NCI-H2196 (cell line): ENCODE results near the gene ZNF160.
"Not testable (repeated sequence)": the region's sequence is repeated elsewhere in the genome, so short reads cannot be mapped to it uniquely, and the experiment has no call there.

ENCODE experiments used
- DNase-seq: peaks from one replicate; lab custom pipeline; 2025; ENCODE audit not compliant: unreplicated experiment; lab: John Stamatoyannopoulos, UW

The ZNF160 gene

DNA sequence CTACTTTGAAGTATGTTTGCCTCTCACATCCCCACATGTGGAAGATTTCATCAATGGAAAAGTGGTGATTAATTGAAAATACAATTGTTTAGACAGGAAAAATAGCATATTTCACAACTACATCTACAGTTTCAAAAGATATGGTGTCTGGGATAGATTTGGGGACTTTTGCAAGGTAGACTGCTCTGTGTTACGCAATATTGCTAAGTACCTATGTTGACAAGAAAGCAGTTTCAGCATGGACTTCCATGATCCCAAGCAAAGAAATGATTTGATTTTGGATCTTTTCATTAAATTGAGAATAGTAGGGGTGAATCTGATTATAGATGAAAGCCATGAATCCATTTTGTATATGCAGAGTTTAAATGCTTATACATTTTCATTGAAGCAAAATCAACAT lies 10.5 kb downstream of the ZNF160 start:
- DNase-seq: no peak

DNA sequence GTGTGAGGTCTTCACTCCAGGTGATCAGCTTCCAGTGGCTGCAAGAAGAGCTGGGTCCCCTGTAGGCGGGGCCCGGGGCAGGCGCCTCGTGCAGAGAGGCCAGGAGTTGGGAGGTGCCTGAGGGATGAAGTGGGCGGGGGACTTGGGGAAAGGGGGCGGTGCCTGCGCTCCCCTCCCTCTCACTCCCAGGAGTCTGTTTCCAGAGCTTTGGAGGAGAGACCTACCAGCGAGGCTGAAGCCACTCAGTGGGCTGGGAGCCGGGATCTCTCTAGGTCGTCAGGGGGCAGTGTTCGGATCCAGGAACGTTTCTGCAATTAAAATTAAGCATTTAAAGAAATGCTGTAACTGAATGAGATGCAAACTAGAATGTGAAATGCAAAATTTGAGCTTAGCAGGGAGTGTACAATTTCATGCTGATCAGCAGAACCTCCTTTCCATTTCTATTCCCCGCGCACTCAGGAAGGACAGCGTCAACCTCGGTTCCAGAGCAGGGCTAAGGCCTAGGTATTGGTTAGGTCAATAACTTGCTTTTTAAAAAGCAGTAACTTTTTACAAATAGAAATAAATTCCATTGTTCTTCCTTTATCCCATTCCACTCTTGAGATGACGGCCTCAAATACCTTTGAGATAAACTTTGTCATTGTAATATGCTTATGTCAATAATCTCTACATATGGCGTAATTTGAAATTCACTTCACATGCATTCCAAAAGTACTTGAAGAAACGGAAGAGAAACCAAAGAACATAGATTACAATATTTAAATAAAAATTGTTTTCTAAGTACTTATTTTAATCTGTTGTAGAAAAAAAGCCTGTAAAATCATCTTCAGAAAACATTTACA lies 11.6 kb downstream of the ZNF160 start:
- DNase-seq: no peak

DNA sequence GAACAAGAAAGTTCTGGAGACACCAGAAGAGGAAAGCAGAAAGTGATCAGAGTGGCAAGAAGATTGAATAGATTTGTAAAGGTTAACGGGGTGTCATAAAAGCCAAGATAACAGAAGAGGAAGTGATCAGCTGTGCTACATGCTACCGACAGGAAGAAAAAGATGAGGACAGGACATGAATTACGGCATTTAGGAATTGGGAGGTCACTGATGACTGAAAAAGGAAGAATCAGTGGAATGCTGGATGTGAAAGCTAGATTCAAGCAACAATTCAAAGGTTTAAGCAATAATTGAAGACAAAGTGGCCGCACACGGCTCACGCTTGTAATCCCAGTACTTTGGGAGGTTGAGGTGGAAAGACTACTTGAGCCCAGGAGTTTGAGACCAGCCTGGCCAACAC lies 15.1 kb downstream of the ZNF160 start:
- no peak for DNase-seq

DNA sequence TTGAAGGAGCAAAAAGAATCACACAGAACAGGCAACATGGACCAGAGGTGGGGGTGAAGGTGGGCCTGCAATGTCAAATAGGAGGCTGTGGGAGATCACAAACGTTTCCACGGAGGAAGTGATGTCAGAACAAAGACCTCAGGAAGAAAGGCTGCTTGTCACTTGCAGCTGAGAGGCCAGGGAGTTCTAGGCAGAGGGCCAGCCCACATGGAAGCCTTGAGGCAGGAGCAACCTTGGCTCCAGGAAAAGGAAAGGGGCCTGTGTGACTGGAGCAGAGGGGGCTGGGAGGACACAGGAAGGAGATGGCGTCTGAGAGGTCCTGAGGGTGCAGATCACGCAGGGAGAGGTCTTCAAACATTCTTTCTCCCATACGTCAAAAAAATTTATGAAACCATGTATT lies 16.3 kb downstream of the ZNF160 start:
- no peak for DNase-seq

DNA sequence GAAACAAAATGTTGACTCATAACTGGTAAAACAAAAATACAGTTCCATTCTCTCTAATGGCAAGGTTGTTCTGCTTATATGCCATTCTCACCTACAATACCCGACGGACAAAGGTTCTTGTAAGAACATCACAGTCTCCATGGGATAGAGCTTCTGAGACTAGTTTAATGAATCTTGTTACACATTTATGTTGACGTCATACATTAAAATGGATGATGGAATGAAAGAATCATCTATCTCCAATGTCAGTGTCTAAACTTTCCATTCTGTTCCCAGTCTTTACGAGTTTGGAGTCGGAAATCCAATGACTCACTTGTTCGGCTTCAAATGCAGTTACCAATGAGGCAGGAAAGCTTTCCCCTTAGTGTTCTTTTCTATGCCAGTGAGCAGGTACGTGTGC lies 17.7 kb downstream of the ZNF160 start:
- no peak for DNase-seq

DNA sequence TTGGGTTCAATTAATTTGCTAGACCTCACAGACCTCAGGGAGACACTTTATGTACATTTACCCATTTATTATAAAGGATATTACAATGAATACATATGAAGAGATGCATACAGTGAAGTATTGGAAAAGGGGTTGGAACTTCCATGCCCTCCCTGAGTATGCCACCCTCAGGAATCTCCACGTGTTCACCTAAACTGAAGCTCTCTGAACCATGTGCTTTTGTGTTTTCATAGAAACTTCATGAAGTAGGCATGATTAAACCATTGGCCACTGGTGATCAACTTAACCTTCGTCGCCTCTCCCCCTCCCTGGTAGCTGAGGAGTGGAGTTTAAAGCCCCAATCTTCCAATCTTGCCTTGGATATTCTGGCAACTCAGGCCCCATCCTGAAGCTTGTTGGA lies 20.3 kb downstream of the ZNF160 start:
- DNase-seq: no peak

DNA sequence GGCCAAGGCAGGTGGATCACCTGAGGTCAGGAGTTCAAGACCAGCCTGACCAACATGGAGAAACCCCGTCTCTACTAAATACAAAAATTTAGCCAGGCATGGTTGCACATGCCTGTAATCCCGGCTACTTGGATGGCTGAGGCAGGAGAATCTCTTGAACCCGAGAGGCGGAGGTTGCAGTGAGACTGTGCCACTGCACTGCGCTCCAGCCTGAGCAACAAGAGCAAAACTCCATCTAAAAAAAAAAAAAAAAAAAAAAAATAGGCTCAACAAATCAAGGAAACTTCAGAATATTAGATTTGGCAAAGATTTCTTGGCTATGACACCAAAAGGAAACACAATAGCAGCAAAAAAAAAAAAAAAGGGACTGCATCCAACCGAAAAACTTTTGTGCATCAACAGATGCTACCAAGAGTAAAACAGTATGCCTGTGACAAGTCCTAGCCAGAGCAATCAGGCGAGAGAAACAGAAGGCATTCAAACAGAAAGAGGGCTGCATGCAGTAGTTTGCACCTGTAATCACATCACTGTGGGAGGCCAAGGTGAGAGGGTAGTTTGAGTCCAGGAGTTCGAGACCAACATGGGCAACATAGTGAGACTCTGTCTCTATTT lies 23.8 kb downstream of the ZNF160 start:
- no peak for DNase-seq

DNA sequence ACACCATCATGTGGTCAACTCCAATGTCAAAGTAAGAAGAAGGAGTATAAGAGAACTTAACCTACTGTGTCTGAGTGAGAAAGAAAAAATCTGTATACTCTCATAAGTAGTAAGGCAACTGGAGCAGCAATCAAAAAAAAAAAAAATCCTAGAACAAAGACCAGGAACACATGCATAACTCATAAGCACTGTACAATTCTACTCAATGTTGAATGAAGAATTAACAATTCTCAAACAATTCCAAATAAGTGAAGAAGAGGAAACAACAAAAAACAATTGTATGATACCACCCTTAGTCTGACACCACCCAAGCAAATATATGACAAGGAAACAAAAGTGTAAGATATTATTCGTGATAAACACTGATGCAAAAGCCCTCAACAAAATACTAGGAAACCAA lies 24.6 kb downstream of the ZNF160 start:
- DNase-seq: no peak

DNA sequence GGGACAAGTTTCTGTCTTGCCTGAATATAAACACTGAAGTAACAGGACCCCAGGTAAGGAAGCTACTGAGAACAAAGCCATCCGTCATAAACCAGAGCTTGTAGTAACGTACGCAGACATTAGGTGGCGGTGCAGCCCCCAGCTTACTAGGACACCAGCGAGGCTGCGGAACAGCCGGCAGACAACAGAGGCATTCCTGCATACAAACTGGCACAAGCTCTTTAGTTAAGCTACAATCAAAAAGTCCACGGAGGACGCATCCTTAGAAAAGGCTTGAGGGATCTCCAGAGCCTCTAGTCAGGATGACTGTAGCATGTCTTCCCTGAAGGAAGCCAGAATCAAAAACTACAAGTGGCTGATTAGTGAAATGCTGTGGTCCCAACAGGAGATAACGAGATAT lies 26.2 kb downstream of the ZNF160 start:
- DNase-seq: no peak

DNA sequence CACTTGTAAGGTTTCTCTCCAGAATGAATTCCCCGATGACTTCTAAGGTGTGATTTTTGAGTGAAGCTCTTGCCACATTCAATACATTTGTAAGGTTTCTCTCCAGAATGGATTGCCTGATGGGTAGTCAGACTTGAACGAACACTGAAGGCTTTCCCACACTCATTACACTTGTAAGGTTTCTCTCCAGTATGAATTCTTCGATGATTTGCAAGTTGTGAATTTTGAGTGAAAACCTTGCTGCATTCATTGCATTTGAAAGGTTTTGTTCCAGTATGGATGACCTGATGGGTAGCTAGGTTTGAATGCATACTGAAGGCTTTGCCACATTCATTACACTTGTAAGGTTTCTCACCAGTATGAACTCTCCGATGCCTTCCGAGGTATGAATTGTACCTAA lies 34.4 kb downstream of the ZNF160 start:
- no peak for DNase-seq

DNA sequence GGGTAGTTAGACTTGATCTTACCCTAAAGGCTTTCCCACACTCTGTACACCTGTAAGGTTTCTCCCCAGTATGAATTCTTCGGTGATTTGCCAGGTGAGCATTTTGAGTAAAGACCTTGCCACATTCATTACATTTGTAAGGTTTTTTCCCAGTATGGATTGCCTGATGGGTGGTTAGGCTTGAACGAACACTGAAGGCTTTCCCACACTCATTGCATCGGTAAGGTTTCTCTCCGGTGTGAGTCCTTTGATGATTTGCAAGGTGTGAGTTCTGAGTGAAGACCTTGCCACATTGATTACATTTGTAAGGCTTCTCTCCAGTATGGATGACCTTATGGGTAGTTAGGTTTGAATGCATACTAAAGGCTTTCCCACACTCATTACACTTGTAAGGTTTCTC lies 35.0 kb downstream of the ZNF160 start:
- no peak for DNase-seq

DNA sequence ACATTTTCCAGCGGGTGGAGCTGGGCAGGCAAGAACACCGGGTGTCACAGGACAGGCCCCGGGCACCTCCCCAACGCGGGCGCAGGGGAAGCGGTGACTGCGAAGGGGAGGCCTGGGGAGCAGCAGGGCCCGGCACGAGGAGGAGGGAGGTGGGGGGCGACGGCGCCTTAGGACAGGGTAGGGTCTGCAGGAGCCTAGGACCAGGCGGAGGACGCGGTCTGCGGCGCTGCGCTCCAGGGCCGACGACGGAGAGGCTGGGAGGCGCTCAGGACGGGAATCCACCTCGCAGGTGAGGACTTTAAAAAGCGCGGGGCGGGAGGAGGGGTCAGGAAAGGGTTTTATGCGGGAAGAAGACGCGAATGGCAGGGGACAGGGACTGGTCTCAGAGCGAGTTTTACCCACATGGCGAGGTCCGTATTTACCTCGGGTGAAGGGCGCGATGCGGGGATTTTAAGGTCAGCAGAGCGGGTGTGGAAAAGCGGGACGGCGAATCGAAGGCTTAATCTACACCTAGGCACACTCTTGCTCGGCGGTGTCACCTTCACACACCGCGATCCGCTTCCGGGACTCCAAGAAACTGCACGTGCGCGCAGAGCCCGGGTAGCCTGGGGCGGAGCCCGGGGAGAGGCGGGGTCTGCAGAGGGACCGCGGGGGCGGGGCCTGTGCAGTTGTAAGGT lies 45.2 kb downstream of the ZNF160 start:
- no peak for DNase-seq

DNA sequence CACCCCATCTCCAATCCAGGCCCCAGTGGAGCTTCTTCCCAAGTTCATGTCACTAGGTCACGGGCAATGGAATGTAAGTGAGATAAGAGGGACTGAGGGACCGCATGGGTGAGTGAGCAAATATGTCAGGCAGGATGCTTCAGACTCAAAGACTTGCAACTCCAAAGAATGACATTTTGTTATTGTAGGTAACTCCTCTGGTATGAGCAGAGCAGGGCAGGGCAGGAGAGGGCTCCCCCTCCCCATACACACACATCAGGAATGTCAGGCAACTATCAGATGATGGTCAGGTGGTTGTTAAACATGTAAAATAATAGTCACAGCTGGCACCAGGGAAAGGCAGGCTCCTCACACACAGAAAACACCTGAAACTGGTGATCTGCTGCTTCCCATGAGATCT lies 48.1 kb downstream of the ZNF160 start:
- no peak for DNase-seq

DNA sequence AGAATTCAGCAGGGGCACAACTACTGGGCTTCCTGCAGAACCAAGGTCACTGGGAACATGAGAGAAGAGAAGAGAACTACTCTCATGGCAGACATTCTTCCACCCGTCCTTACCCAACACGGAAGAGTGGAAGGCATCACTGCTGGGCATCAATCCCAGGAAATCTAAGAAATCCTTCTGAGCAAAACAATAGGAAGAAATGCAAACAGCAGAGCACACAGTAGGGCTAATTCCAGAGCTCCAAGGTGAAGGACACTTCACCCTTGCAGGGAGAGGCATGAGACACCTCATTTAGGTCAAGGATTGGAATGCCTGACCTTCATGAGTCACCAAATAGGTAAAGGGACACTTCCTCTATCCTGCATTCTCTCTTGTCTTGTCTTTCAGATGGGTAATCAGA lies 55.8 kb downstream of the ZNF160 start:
- no peak for DNase-seq

DNA sequence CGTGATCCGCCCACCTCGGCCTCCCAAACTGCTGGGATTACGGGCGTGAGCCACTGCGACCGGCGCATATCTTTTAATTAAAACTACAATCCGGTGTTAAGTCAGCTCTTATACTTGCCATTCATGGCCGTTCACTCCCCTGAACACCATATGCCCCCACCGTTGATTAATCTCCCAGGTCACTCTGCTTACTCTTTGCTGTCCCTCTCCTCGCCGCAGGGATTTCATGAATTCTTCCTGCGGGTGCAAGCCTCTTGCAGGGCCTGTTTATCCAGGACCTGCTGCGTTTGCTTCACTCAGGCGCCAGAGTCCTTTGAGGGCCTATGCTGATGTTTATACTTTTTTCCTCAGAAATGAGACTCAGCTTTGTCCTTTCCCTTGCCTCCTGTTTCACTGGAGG lies 57.7 kb downstream of the ZNF160 start:
- DNase-seq: no peak

DNA sequence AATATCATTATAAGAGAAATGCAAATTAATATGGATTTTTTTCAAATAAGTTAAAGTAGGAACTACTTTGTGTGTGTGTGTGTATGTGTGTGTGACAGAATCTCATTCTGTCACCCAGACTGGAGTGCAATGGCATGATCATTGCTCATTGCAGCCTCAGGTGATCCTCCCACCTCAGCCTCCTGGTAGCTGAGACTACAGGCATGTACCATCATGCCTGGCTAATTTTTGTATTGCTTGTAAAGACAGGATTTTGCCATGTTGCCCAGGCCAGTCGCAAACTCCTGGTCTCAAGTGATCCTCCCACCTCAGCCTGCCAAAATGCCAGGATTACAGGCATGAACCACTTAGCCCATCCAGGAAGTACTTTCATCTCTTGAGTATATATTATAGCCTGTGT lies 61.9 kb downstream of the ZNF160 start:
- DNase-seq: no peak

DNA sequence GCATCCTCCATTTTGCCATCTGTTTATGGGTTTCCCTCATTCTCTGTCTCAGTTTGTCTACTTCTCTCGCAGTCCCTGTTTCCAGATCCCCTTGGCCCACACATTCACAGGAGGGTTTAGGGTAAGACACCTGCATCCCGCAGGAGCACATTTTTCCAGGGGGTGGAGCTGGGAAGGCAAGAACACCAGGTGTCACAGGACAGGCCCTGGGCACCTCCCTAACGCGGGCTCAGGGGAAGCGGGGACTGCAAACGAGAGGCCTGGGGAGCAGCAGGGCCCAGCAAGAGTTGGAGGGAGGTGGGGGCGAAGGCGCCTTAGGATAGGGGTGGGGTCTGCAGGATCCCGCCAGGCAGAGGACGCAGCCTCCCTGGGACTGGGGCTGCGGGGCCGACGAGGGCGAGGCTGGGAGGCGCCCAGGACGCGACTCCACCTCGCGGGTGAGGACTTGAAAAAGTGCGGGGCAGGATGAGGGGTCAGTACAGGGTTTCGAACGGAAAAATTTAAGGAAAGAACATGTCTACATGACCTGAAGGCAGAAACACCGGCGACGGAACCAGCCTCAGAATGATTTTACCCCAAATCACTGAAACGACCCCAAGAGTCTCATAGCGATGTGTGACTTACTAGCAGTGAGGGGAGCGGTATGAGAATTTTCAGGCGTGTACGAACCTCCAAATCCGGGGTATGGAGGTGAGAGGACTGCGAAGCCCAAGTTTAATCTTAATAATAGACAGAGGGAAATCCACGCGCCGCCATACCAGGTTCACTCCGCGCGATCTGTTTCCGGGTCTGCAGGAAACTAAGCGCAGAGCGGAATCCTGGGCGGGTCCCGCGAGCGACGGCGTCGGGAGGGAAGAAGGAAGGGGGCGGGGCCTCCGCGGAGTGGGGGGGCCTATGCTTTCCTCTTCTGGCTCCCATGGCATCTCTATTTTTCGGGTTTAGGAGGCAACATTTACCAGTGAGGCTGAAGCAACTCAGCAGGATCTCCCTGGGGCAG lies 65.8 kb downstream of the ZNF160 start:
- no peak for DNase-seq

DNA sequence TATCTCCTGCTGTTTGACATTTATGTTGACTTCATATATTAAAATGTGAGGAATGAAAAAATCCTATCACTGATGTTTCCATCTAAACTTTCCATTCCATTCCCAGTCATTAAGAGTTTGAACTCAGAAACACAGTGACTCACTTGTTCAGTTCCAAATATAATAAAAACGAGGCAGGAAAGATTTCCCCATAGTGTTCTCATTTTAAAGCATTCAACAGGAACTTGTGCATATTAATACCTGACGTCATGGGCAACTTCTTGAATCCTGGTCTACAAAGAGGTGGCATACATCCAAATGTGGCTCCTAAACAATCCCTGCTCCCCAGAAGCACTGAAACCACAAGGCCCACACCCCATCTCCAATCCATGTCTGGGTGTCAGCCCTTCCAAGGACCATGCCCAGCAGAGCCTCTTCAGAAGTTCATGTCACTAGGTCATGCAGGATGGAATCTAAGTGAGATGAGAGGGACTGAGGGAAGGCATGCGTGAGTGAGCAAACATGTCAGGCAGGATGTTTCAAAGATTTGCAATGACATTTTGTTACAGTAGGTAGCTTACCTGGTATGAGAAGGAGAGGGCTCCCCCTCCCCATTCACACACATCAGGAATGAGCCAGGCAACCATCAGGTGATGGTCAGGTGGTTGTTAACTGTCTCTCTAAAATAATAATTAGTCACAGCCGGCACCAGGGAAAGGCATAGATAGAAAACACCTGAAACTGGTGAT lies 68.1 kb downstream of the ZNF160 start:
- no peak for DNase-seq

DNA sequence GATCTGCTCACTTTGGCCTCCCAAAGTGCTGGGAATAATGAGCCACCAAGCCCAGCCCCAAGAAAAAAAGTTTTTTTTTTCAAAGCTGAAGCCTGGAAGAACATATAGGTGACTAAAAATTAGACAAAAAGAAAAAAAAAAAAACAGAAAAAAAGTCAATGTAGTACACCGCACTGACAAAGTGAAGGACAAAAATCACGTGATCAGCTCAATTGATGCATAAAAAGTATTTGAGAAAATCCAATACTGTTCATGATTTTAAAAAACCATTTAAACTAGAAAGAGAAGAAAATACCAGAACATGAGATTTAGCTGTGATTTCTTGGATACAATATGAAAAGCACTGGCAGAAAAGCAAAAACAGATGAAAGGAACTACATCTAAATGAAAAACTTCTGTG lies 69.2 kb downstream of the ZNF160 start:
- DNase-seq: no peak

DNA sequence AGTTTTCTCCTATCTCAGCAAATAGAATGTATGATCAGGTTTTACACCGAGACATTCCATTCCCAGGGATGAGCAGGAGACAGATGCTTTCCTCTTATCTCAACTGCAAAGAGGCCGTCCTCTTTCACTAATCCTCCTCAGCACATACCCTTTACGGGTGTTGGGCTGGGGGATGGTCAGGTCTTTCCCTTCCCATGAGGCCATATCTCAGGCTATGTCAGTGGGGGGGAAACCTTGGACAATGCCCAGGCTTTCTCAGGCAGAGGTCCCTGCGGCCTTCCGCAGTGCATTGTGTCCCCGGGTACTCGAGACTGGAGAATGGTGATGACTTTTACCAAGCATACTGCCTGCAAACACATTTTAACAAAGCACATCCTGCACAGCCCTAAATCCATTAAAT lies 74.9 kb downstream of the ZNF160 start:
- not testable (repeated sequence) for DNase-seq
